H4 (cell line): ENCODE results near the gene IRS2. TPM values are rescaled to one million over a fixed set of nuclear protein-coding genes. Genes with fewer than 3 reads are reported as not detected.
"Not testable (repeated sequence)": the region's sequence is repeated elsewhere in the genome, so short reads cannot be mapped to it uniquely, and the experiment has no call there.

Experiments used
- DNase-seq: peaks from one replicate; pipeline ENCODE4 v3.0.0-alpha.2; 2015; ENCODE audit warnings: low spot score
- total RNA-seq: library from RNA; depleted of rRNA; stranded (reverse); fragments of >200 nt; shearing (Covaris generic); gene quantifications from 2 replicates; pipeline ENCODE4 v1.2.3, GENCODE V29; 2014; rRNA removed

IRS2 gene, protein sequence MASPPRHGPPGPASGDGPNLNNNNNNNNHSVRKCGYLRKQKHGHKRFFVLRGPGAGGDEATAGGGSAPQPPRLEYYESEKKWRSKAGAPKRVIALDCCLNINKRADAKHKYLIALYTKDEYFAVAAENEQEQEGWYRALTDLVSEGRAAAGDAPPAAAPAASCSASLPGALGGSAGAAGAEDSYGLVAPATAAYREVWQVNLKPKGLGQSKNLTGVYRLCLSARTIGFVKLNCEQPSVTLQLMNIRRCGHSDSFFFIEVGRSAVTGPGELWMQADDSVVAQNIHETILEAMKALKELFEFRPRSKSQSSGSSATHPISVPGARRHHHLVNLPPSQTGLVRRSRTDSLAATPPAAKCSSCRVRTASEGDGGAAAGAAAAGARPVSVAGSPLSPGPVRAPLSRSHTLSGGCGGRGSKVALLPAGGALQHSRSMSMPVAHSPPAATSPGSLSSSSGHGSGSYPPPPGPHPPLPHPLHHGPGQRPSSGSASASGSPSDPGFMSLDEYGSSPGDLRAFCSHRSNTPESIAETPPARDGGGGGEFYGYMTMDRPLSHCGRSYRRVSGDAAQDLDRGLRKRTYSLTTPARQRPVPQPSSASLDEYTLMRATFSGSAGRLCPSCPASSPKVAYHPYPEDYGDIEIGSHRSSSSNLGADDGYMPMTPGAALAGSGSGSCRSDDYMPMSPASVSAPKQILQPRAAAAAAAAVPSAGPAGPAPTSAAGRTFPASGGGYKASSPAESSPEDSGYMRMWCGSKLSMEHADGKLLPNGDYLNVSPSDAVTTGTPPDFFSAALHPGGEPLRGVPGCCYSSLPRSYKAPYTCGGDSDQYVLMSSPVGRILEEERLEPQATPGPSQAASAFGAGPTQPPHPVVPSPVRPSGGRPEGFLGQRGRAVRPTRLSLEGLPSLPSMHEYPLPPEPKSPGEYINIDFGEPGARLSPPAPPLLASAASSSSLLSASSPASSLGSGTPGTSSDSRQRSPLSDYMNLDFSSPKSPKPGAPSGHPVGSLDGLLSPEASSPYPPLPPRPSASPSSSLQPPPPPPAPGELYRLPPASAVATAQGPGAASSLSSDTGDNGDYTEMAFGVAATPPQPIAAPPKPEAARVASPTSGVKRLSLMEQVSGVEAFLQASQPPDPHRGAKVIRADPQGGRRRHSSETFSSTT (N-terminal part only)
- 0.14 and 0.45 TPM in 2 replicates for total RNA-seq

DNA sequence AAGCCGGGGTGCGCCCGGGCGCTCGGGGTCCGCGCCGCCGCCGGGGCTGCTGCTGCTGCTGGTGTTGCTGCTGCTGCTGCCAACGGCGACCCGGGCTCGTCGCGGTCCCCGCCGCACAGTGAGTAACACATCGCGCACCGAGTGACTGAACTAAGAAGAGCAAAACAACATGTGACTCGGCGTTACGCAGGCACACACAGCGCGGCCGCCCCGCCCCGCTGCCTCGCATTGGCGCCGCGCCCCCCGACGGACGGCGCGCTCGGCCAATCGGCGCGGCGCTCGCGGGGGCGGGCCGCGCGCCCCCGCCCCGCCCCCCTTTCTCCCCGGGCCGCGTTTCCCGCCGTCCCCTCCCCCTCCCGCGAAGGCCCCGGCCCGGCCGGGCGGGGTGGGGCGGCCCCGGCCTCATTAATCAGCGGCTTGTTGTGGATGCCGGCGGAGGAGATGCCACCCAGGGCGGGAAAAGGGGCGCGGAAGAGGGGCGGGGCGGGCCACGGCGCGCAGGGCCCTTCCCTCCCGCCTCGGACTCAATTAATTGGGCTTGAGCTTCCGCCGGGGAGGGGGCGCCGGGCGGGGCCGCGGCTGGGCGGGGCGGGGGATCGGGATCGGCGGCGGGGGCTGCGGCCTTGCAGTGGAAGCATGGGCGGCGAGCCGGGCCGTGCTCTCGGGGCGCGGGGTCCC, at the start of gene IRS2:
TSS of gene IRS2 (minus strand) at position 127 of the 678 bp plus-strand sequence. CDS start 530 bp downstream, outside the sequence.
- DNase-seq: peak; percentile 90

DNA sequence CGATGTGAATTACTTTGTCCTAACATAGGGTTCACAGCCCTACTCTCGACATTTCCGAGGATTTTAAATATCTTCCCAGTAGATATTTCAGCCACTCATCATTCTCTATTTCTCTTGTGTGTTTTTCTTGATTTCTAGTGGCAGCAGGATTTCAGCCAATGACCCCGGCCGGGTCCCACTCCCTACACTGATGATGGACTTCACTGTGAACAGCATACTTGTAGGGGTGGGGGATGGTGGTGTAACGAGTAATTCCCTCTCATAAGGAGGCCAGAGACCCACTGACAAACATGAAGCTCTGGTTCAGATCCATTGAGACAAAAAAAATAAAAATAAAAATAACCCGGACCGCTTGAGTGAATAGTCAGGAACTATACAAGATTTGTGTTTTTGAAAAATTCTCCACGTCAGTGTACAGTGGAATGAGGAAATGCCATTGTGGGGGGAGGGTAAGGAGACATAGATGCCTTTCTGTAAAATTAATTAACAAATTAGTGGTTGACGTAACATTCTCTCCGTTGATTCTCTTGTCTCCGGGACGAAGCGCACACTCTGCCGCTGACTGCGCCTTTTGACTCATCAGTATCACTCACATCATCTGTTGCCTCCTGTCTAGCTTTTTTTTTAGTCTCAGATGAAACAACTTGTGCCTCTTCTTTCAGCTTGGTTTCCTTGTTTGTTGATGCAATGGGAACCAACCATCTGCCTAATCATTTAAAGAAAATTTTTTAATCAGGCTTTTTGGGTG, 48.8 kb upstream of the IRS2 start:
- DNase-seq: no peak

DNA sequence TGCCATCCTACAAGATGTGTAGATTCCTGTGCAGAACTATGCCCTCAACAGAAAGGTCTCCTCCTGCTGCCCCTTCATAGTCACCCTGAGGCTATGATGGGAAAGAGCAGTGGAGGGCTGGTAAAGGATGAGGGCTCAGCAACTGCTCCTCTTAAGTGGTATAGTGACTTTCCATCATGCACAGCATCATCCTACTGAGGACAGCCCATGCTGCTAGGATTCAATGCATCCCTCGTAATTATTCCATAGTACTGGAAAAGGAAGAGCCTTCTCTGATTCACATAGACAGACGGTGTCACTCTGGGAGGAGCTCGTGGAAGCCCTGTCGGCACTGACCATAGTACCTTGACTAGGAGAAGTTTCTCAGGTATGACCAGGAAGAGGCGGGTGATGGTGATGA, 47.6 kb upstream of the IRS2 start:
- DNase-seq: no peak

DNA sequence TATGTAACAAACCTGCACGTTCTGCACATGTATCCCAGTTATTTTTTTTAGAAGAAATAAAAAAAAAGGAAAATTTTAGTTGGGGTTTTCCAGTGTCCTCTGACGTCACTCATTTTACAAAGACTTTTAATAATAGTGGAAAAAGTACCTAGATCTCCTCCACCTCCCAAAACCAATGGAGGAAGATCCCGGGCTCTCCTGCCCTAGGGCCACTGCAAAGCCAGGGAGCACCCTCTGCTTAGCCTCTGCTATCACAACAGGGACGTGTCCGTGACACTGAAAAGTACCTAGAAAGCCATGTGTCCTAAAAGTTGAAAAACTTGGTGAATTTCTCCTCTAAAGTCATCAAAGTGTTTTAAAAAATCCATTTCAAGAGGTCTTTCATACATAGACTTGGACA, 46.7 kb upstream of the IRS2 start:
- no peak for DNase-seq

DNA sequence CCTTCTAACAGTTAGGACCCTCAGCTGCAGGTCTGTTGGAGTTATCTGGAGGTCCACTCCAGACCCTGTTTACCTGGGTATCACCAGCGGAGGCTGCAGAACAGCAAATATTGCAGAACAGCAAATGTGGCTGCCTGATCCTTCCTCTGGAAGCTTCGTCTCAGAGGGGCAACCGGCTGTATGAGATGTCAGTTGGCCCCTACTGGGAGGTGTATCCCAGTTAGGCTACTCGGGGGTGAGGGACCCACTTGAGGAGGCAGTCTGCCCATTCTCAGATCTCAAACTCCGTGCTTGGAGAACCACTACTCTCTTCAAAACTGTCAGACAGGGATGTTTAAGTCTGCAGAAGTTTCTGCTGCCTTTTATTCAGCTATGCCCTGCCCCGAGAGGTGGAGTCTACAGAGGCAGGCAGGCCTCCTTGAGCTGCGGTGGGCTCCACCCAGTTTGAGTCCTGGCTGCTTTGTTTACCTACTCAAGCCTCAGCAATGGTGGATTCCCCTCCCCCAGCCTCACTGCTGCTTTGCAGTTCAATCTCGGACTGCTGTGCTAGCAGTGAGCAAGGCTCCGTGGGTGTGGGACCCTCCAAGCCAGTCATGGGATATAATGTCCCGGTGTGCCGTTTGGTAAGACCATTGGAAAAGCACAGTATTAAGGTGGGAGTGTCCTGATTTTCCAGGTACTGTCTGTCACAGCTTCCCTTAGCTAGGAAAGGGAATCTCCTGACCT, 42.4 kb upstream of the IRS2 start:
- not testable (repeated sequence) for DNase-seq

DNA sequence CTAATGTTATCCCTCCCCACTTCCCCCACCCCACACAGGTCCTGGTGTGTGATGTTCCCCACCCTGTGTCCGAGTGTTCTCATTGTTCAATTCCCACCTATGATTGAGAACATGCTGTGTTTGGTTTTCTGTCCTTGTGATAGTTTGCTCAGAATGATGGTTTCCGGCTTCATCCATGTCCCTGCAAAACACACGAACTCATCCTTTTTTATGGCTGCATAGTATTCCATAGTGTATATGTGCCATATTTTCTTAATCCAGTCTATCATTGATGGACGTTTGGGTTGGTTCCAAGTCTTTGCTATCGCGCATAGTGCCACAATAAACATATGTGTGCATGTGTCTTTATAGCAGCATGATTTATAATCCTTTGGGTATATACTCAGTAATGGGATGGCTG, 36.8 kb upstream of the IRS2 start:
- DNase-seq: not testable (repeated sequence)

DNA sequence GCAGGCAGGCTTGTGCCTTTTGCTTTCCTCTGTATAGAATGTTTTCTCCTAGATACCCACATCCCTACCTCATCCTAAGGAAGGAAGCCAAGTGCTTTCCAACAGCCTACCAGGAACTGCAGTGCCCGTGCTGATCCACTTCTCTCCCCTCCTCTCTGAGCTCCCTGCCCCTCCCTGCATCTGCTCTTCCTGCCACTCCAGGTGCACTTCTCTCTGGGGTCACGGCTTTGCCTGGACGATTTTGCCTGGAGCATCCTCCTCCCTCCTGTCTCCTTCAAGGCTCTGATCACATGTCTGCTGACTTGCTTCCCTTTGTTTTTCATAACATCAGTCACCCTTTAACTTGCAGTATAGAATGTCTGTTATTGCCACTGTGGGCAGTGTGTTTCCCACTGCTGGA, 34.7 kb upstream of the IRS2 start:
- DNase-seq: no peak

DNA sequence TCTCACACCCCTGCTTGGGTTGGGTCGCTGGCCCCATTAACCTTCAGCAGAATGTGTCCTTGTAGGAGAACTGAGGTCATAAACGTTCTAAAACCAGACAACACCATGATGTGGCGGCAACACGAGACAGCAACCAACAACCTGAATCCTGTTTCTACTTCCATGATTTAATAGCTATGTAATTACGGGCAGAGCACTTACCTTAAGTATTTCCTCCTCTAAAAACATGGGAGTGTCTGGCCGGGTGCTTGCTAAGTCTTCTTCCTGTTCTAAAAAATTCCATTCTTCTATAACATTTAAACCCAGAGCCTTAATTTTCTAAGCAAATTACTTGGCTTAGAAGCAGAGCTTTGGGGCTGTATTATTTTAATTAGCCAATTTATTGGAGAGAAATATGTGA, 33.5 kb upstream of the IRS2 start:
- no peak for DNase-seq

DNA sequence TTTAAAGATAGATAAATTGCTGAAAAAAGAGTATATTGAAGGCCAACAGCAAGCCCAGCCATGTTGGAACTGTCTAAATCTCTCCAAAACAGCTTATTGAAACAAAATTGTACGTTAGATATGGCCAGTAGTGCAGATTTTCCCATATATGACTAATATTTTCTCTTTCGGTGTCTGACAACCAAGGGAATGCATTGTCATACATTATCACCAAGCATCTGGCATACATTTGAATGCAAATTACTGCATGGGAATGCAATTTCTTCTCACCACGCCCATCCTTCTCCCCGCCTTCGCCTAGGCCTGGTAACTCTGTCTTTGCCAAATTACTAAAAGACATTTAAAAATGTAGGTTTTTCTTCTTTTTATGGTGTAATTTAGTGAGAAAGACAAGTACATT, 32.5 kb upstream of the IRS2 start:
- DNase-seq: no peak

DNA sequence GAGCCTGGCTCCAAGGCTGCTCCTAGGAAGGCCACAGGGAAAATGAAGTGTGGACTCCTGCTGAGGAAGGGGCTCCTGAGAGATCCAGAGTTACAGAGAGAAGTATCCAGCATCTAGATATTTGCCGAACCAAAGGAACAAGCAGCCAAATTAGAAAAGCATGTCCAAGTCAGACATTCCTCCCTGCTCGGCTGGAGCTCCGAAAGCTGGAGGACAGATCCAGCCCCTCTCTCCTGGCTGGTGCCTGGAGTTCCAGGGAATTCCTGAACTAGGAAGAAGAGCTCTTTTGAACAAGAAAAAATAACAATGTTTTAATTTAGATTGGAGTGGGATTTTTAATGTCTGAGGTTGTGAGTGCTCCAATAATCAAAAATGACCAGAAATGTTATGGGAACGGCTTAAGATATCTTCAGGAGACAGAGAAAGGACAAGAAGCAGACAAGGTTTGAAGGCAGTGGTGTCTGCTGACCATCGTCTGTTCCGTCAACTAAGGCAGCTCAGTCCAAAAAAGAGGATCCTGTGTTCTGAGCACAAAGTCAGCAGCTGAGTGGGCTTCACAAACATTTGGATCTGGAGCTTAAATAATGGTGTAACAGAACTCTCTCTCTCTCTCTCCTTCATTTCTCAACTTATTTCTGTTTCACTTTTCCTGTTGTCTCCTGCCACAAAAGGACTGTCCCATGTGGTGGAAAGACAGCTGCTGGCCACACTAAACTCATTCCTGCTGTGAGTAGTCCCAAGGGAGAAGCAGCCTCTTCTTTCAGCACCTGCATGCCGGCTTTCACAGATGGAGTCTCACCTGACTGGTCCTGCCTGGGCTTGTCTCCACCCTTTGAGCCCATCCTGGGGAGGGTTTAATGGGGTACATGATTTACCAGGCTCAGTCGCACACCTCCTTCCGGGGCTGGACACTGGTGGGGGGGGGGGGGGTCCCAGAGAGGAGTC, 31.5 kb upstream of the IRS2 start:
- no peak for DNase-seq

DNA sequence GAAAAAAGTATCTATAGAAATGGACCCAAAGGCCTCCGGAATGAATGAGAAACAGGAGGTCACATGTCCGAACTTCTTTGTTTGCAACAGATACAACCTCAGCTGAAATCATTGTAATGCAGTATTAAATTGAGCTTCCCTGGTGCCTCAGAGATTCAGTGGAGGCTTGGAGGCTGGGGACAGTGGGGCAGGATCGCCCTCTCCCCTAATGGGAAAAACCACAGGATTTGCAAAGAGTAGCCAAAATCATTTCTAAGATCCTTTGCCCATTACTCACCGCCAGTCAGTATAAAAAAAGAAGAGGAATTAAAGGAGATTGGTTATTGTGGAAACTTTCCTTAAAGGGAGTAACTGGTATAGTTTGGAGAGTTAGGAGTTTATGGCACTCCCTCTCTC, 30.4 kb upstream of the IRS2 start:
- DNase-seq: no peak

DNA sequence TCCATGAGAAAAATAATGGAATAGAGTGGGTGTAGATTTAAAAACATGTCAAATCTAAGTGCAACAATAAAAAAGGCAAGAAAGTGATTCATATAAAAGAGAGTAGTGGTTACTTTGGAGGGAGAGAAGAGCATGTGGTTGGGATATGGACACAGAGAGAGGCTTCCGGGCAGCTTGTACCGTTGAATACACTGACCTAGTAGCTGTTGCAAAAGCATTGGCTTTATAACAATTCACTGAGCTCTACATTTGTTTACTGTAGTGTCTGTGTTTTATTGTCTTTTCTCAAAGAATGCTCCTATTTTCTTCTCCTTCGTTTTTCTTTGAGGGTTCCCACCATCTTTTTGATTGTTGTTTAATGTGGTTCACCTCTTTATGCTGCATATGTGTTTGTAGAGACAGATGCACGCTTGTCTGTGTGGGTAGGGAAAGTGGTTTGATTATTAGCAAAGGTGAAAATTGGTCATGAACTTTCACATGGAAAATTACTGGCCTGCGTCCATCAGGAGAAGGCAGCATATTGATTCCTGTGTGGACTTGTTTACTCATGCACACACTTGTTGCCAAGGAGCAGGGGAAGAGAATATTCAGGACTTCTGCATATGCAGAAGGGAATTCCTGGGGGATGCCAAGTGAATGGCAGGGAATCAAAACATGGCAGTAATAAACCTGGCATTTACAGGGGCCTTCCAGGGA, 29.9 kb upstream of the IRS2 start:
- DNase-seq: no peak

DNA sequence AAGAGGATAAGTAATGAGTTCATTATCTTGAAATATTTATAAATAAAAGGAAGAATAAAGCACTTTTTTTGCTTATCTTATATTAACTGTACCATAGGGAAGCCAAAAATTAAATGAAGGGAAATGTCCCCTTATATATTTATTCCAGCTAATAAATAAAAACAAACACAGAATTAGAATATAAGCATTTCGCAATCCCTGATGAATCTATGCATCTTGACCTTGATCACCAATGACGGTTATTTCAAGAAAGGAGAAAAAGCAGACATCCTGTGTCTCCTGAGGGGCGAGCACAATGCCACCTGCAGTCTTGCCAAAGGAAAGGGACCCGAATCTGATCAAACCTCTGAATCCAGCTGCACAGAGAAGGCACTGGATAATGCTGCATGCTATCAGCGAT, 29.3 kb upstream of the IRS2 start:
- no peak for DNase-seq

DNA sequence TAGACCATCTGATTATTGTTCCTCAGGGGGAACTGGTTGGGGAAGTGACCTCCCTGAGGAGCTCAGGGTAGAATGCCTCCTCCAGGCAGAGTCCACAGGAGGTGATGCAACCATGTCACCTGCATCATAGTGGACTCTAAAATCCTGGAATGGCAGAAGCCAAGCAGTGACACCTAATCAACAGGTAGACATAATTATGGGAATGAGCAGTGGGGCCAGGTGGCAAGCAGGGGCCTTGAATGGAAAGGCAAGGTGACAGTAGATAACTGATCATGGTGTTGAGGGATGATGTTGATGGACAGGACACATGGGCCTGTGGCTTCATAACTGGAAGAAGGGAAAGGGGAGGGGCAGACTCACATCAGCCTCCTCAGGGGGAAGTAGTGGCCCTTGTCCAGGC, 27.3 kb upstream of the IRS2 start:
- no peak for DNase-seq

DNA sequence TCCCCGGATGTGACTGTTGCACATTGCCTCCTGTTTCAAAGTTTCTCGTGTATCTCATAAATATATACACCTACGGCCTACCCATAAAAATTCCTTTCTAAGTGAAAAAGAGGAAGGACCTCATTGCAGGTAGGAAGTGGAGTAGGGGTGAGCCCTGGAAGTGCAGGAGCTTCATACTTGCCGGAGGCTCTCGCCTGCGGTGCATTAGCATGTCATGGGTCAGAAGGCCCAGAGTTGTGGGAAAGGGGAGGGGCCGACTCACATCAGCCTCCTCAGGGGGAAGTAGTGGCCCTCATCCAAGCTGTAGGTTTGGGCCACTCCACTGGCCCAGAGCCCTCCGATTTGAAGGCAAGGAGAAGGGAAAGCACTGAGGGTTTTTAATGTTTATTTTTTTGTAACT, 26.0 kb upstream of the IRS2 start:
- no peak for DNase-seq

DNA sequence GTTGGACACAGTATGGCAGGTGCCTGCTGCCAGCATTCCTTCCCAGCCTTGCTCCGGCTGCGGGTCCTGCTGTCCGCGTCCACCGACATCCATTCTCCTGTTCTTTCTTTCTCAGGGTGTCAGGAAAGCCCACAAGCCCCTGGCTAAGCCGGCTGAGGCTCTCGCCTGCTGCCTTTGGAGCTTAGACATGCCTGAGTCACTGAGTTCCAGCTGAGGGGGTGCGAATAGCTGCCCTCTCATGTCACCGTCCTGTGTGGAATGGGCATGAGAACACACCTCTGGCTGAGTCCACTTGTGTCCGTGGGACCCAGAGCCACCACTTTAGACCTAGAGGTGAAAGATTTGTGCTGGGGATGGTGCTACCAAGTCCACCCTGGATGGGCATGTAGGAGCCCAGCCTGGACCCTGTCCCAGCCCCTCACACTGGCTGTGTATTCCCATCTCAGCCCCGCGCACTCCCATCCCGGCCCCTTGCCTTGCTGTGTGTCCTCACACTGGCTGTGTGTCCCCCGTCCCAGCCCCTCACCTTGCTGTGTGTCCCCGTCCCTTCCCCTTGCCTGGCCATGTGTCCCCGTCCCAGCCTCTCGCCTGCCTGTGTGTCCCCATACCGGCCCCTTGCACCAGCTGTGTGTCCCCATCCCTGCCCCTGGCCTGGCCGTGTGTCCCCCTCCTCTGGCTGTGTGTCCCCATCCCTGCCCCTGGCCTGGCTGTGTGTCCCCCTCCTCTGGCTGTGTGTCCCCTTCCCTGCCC, 24.6 kb upstream of the IRS2 start:
- no peak for DNase-seq

DNA sequence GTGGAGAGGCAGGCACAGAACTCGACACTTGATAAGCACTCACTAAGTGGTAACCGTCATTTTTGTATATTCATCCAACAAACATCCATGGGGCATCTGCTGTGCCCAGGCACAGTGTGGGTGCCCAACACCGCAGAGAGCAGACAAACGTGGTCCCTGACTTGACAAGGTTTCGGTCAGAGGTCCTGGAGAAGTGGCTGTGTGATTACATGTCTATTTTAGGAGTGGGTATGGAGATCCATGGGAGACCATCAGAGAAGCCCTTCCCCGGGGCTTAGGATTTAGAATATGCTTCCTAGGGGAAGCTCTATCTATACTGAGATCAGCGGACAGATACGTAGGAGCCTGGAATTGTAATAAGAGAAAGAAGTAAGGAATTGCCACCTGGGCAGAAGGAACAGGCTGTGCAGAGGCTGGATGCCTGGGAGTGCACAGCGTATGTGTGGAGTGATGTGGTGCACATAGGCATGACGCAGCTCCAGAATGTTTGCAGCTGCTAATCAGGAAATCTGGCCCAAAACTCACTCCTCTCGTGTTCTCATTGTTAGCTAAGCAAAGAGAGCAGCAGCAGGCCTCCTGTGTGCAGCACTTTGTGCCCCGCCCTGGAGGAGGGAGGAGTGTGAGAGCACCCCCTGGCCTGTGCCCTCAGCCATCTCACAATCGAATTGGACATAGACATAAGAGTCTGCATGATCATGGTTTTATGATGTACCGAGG, 23.0 kb upstream of the IRS2 start:
- DNase-seq: no peak
